SW480 (cell line): ENCODE data around the gene MASP1.

ENCODE experiments used
- DNase-seq: peaks from one replicate; pipeline ENCODE4 v3.0.0-alpha.2; 2016; ENCODE audit warnings: low spot score

Gene MASP1

GRCh38 chr3:187291512-187292132 lies at the start of gene MASP1:
Gene MASP1 (minus strand): TSS chr3:187291737. CDS start chr3:187291632, 105 bp downstream.
- DNase-seq, result no peak

DNA sequence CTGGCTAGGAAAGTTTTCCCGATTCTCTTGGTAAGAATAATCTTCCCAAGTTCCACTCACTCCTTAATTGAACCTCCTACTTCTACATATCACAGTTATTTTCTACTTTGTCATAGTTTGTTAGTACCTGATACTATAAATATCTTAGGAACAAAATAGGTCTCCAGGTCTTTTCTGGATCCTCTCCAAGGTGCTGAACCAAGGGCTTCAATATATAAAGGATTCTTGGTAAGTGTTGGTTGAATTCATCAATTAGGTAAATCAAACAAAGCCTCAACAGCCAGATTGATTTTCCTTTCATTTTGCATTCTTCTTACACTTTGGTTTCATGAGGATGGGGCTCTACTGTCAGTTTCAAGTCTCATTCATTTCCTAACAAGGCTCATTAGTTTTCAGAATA lies 49.0 kb upstream of the MASP1 start:
- no peak for DNase-seq

- DNase-seq, result no peak
These were observed 44.8 kb upstream of the MASP1 start for GRCh38 chr3:187336322-187336721.

- DNase-seq, result no peak
These were observed 43.4 kb upstream of the MASP1 start for GRCh38 chr3:187334904-187335303.

DNA sequence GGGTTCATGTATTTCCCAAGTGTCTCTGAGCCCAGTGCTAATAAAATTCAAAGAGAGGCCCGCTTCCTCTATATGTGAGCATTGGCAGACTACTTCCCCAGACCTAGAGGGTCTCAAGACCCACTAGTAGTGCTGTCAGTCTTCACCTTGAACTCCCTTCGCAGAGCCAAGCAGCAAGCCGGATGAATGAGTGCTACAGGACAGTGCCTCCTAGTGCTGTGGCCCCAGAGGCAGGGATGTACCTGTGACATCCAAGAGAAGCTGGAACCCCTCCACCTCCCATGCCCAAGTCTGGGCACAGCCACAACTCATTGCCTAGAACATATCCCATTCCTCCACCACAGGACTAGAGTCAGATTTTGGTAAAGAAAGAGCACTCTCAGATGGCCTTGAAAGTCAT lies 37.2 kb upstream of the MASP1 start:
- no peak for DNase-seq

DNA sequence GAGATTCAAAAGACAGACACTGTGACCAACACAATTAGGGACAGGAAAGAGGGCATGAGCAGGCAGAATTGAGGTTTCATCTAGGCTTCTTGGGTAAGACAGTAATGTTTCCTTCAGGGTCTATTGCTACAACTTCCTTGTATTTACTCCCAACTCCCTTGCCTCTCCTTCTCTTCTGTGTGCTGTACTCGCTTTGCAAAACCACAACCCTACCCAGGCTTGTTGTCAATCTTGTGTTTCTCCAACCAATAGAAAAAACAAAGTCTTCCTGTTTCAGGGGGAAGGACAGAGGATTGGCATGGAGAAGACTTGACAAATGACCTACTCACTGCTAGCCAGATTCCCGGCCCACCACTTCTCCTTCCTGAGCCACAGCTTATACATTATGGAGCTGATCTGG lies 36.3 kb upstream of the MASP1 start:
- DNase-seq, result no peak

DNA sequence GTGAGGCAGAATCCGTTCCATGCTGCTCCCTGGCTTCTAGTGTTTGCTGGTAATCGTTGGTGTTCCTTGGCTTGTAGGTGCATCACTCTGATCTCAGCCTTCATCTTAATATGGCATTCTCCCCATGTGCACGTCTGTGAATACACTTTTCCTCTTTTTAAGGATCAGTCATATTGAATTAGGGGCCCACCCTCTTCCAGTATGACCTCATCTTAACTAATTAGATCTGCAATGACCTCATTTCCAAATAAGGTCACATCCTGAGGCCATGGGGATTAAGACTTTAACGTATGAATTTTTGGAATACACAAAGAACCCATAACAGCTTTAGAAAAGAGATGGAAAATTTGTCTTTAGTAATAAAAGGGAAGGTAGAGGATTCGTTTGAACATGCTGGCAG lies 34.1 kb upstream of the MASP1 start:
- no peak for DNase-seq

- no peak for DNase-seq
These were observed 31.6 kb upstream of the MASP1 start for GRCh38 chr3:187323091-187323490.

DNA sequence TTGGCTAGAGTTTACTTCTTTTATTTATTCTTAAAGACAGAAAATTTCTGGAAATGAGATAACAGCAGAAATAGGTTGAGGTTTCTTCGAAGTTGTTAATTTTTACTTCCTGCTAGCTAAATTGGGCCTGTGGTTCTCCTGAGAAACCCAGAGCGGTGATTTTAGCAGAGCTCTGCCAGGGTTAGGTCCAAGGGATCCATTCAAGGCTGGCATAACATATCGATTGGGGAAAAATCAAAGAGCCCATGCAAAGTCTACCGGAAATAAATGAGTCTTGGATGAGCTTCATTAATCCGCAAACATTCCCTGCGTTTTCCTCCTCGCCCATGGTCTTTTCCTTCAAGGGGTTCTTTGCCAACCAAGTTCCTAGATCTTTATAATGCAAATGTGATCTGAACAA lies 30.8 kb upstream of the MASP1 start:
- DNase-seq, result no peak

GRCh38 chr3:187321766-187322165 lies 30.2 kb upstream of the MASP1 start:
- DNase-seq, result no peak

DNA sequence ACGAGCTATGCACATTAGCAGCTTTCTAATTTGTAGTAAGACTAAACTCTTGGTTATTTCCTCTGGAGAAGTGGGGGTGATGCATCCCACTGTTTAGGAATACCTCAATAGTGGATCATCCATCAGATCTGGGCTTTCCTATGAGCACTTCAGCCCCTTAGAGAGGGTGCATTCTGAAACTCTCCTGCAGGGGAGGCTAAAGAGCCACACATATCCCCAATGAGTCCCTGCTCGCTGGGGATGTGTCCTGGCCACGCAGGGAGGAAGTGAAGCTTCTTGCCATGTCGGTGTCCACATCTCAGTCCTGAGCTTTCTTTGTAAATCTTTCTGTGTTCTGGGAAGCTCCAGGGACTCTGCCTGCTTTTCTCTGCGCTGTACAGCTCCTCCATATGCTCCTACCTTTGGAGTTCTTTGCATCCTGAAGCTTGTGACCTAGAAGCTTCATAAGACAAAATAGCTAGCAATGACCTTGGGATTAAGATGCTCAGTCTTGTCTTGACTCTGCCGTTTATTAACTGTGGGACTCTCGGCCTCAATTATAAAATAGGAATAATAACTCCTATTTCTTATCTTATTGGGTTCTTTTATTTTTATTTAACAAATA lies 28.3 kb upstream of the MASP1 start:
- DNase-seq, result peak; percentile 57

GRCh38 chr3:187318819-187319616 lies 27.5 kb upstream of the MASP1 start:
- peak; percentile 49 for DNase-seq

DNA sequence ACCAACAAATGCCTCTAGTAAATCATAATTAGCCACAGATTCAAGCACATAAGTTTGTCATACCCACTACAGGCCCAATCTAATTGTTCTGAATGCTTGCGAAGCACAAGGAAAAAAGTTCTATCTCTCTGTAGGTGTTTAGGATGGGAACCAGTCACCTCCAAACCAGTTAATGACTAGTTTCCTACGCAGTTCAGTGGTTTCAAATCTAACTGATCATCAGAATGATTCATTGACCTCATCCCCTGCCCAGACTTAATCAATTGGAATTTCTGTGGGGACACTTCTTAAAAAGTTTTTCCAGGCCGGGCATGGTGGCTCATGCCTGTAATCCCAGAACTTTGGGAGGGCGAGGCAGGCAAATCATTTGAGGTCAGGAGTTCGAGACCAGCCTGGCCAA lies 24.3 kb upstream of the MASP1 start:
- no peak for DNase-seq

- no peak for DNase-seq
These were observed 22.6 kb upstream of the MASP1 start for GRCh38 chr3:187314176-187314575.

DNA sequence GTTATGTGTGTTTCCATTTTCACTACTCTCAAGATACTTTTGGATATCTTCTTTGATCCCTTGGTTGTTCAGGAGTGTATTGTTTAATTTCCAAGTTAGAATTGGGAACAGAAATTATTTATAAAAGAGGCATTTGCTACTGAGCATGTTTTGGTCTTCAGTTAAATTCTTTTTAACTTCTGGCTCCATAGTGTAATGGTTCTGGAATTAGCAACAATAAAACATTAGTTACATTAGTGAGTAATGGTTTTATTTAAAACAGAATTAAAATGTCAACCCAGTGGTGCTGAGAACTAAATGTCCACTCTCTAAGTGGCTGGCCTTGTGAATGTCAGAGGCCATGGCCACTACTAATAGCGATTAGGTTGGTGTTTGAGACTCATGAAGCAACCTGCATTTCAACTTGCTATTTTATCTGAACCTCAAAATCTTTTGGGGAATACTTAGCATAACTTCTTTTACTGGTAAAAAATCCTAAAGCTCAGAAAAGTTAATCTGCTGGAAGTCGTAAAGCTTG lies 19.5 kb upstream of the MASP1 start:
- no peak for DNase-seq

DNA sequence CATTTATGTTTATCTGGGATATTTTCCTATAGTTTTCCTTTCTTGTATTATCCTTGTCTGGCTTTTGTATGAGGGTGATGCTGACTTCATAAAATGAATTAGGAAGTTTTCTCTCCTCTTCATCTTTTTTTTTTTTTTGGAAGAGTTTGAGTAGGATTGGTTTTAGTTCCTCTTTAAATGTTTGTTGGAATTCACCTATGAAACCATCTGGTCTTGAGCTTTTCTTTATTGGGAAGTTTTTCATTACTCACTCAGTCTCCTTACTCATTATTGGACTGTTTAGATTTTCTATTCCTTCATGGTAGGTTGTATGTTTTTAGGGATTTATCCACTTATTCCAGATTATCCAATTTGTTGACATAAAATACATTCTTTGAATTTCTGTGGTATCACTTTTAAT lies 18.7 kb upstream of the MASP1 start:
- no peak for DNase-seq

DNA sequence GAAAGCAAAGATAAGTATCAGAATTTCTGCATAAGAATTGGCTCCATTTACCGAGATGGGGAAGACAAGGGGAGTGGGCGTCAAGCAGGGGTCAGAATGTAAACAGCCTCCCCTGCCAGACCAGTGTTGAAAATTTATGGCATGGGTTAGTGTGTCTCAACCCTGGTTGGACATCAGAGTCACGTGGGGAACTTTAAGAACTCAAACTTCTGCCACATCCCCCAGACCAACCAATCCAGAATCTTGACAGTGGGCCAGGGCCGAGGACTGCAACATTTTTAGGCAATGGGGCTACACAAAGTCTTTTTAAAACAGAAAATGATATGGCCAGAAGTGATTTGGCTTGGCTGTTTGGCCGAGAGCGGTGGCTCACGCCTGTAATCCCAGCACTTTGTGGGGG lies 14.3 kb upstream of the MASP1 start:
- DNase-seq, result no peak

- DNase-seq, result no peak
These were observed 8.1 kb upstream of the MASP1 start for GRCh38 chr3:187299611-187300010.

DNA sequence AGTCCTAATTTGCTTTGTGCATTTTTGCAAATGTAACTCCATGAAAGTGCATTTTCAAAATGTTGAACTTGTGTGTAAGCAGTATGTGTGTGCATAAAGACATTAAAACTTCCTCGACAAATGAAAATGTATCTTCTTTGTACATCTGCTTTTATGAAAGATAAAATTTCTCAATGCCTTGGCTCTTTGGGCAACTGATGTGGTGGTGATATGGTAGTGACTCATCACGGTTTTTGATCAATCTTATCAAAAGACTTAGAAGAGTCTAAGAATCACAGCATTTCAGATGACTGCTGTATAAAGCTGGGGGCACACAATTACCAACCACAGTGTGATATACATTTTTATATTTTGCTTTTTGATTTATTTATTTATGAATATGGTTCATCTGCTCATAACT lies 5.4 kb upstream of the MASP1 start:
- DNase-seq, result no peak

DNA sequence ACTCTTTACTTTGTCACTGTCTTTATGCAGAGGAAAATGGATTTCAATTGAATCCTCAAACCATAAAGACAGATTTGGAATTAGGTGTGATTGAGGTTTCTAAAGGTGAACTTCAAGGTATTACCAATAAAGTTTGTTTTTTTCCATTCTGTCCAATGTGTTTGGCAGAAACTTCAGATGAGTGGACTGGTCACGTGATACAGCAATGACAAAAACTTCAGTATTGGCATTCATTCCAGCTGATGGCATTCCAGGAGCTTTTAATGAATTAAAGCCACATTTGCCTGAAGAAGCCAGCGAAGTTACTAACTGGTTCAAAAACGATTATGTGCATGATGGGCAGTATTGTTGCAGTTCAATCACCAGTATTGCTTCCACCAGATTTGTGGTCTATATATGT lies 4.5 kb upstream of the MASP1 start:
- no peak for DNase-seq

DNA sequence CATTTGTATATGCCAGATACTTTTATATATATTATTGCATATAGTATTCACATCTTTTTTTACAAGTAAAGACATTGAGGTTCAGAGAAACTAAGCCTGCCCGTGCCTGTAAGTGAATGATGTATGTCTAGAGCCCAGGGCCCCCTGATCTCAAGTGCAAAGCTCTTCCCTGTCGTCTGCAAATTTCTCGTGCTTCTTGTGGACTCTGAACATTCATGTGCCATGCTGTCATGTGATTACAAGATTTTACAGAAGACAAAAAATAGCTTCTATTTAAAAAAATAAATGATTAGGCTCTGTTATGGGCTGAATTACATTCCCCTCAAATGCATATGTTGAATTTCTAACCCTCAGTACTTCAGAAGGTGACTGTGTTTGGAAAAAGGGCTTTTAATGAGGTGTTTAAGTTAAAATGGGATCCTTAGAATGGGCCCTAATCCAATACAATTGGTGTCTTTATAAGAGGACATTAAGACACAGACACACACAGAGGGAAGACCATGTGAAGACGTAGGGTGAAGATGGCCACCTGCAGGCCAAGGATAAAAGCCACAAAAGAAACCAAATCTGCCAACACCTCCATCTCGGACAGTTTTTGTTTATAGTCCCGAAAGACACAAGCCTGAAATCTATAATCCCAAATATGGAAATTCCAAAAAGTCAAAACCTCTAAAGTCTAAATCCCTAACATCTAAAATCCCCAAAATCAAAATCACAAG lies 3.9 kb upstream of the MASP1 start:
- no peak for DNase-seq
